ENCODE data around the gene PLAC9.

- no peak for TF ChIP-seq POLR2A (IDR thresholded peaks at IDR 0.05; ENCODE audit: low read depth, low read length)
- TF ChIP-seq TAF1 (IDR thresholded peaks at IDR 0.05; ENCODE audit: low read depth, low read length), result no peak
- no peak for TF ChIP-seq POLR2AphosphoS5 (IDR thresholded peaks at IDR 0.05; ENCODE audit: low read depth, low read length)
- TF ChIP-seq SPI1 (IDR thresholded peaks at IDR 0.05; ENCODE audit: low read depth, low read length), result no peak
- TF ChIP-seq PAX5 (IDR thresholded peaks at IDR 0.05; ENCODE audit: insufficient read depth, low read length, severe bottlenecking), result no peak
Measured at GRCh38 chr10:80137920-80138319, 5.4 kb downstream of the PLAC9 start.
